ENCODE results near the gene RPL19. TPM values are rescaled to one million over a fixed set of nuclear protein-coding genes. Genes with fewer than 3 reads are reported as not detected.

Gene RPL19
- total RNA-seq, 1 donor = 3,292 TPM

Other genes starting within 250 kb of the RPL19 start
- not detected for gene FBXO47, start 232.9 kb upstream of the RPL19 start, total RNA-seq
- gene PLXDC1, start 48.6 kb upstream of the RPL19 start, total RNA-seq = 9.6 TPM
- gene ARL5C, start 34.1 kb upstream of the RPL19 start, total RNA-seq = not detected
- gene CACNB1, start 2.6 kb upstream of the RPL19 start, total RNA-seq = 4.5 TPM
- not detected for gene STAC2, start 25.7 kb downstream of the RPL19 start, total RNA-seq
- gene FBXL20, start 201.3 kb downstream of the RPL19 start, total RNA-seq = 15.8 TPM

Measured in mononuclear cell (primary cell).